Lower leg skin (tissue), 3 donors: ENCODE measurements around the gene NAALADL2.

Experiments
- POLR2A ChIP-seq, 2 donors: fragments of 450-650 bp; IDR thresholded peaks; one replicate each; pipeline ENCODE4 v1.6.1; 2016 to 2017; ENCODE audit warnings: antibody characterized with exemption in 2 of 2, mild to moderate bottlenecking in 1 of 2, moderate library complexity in 1 of 2
- TF ChIP-seq, protein P1 (sequence below), 3 donors: fragments of 450-650 bp; IDR thresholded peaks; one replicate each; pipeline ENCODE4 v1.5.1; 2016; ENCODE audit warnings: antibody characterized with exemption in 3 of 3, mild to moderate bottlenecking in 3 of 3, moderate library complexity in 2 of 3

GRCh38 chr3:175214216-175214615, 355.1 kb downstream of the NAALADL2 start:
- TF ChIP-seq, protein P1, sequence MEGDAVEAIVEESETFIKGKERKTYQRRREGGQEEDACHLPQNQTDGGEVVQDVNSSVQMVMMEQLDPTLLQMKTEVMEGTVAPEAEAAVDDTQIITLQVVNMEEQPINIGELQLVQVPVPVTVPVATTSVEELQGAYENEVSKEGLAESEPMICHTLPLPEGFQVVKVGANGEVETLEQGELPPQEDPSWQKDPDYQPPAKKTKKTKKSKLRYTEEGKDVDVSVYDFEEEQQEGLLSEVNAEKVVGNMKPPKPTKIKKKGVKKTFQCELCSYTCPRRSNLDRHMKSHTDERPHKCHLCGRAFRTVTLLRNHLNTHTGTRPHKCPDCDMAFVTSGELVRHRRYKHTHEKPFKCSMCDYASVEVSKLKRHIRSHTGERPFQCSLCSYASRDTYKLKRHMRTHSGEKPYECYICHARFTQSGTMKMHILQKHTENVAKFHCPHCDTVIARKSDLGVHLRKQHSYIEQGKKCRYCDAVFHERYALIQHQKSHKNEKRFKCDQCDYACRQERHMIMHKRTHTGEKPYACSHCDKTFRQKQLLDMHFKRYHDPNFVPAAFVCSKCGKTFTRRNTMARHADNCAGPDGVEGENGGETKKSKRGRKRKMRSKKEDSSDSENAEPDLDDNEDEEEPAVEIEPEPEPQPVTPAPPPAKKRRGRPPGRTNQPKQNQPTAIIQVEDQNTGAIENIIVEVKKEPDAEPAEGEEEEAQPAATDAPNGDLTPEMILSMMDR (IDR thresholded peaks at IDR 0.05) = no peak
- no peak for TF ChIP-seq POLR2A (IDR thresholded peaks at IDR 0.05)
